Fibroblast of lung (primary cell): ENCODE results near the gene RNF167.

ENCODE experiments used
- EZH2 ChIP-seq: IDR thresholded peaks from 2 replicates; pipeline ENCODE4 v1.5.1; 2012; ENCODE audit warnings: low read length, control low read depth, mild to moderate bottlenecking; ENCODE audit errors: missing control alignments
- TF ChIP-seq, protein P1 (sequence below), 2 donors: IDR thresholded peaks in 1 of 2; conservative IDR thresholded peaks in 1 of 2; 1 replicate in 1 of 2; 2 replicates in 1 of 2; pipeline ENCODE4 v1.5.1; 2011 to 2012; ENCODE audit warnings: low read length in 2 of 2, control low read depth in 1 of 2, inconsistent platforms in 1 of 2, low read depth in 1 of 2, mild to moderate bottlenecking in 1 of 2

DNA sequence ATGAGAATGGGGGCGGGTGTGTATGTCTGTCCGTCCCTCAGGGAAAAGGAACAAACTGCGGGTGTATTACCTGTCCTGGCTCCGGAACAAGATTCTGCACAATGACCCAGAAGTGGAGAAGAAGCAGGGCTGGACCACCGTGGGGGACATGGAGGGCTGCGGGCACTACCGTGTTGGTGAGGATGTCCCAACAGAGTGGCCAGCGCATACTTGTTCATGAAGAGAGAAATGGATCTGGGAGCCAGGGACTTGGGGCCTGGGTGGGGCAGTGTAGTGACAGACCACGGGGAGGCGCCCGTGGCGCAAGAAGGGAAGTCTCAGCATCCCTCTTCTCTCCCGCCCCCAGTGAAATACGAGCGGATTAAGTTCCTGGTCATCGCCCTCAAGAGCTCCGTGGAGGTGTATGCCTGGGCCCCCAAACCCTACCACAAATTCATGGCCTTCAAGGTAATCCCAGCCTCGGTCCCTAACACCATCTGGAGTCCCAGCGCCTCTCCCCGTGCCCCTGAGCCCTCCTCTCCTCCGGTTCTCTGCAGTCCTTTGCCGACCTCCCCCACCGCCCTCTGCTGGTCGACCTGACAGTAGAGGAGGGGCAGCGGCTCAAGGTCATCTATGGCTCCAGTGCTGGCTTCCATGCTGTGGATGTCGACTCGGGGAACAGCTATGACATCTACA, 44.3 kb upstream of the RNF167 start:
- TF ChIP-seq, protein P1, sequence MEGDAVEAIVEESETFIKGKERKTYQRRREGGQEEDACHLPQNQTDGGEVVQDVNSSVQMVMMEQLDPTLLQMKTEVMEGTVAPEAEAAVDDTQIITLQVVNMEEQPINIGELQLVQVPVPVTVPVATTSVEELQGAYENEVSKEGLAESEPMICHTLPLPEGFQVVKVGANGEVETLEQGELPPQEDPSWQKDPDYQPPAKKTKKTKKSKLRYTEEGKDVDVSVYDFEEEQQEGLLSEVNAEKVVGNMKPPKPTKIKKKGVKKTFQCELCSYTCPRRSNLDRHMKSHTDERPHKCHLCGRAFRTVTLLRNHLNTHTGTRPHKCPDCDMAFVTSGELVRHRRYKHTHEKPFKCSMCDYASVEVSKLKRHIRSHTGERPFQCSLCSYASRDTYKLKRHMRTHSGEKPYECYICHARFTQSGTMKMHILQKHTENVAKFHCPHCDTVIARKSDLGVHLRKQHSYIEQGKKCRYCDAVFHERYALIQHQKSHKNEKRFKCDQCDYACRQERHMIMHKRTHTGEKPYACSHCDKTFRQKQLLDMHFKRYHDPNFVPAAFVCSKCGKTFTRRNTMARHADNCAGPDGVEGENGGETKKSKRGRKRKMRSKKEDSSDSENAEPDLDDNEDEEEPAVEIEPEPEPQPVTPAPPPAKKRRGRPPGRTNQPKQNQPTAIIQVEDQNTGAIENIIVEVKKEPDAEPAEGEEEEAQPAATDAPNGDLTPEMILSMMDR (conservative IDR thresholded peaks at IDR 0.05 in 1 of 2, IDR thresholded peaks at IDR 0.05 in 1 of 2; ENCODE audit: low read depth in 1 of 2, low read length in 2 of 2), result no peak
- no peak for TF ChIP-seq EZH2
